Mesothelial cell of epicardium (in vitro differentiated cells): ENCODE measurements around the gene ILDR2. TPM values are rescaled to one million over a fixed set of nuclear protein-coding genes. Genes with fewer than 3 reads are reported as not detected.
A peak's percentile ranks its signal among the peaks of the same experiment; 100 is the strongest.

Experiments used
- DNase-seq, 2 experiments: peaks; one replicate each; pipeline ENCODE4 v3.0.0; 2021; ENCODE audit warnings: low spot score in 2 of 2; ENCODE audit not compliant: unreplicated experiment in 2 of 2
- H3K27ac Mint-ChIP-seq: 2 replicates; pipeline ENCODE4 v1.8.0; 2021; ENCODE audit warnings: mixed read lengths
- H3K27me3 Mint-ChIP-seq: 2 replicates; pipeline ENCODE4 v1.8.0; 2021; ENCODE audit warnings: low read depth, mixed read lengths
- H3K36me3 Mint-ChIP-seq: 2 replicates; pipeline ENCODE4 v1.8.0; 2021; ENCODE audit warnings: mixed read lengths
- H3K4me1 Mint-ChIP-seq: 2 replicates; pipeline ENCODE4 v1.8.0; 2021; ENCODE audit warnings: mixed read lengths
- H3K4me3 Mint-ChIP-seq: 2 replicates; pipeline ENCODE4 v1.8.0; 2021; ENCODE audit warnings: mild to moderate bottlenecking, moderate library complexity, mixed read lengths
- H3K9me3 Mint-ChIP-seq: 2 replicates; pipeline ENCODE4 v1.8.0; 2021; ENCODE audit warnings: mixed read lengths
- total RNA-seq: library from RNA; stranded (reverse); gene quantifications from 3 replicates; pipeline ENCODE4 v1.2.1, GENCODE V29; 2021
- TF ChIP-seq, protein P1 (sequence below): fragments of 200-600 bp; sonication (generic); IDR thresholded peaks from one replicate; pipeline ENCODE4 v1.5.0; 2021; ENCODE audit warnings: antibody characterized with exemption; ENCODE audit not compliant: unreplicated experiment

ILDR2 gene
- total RNA-seq, 1 donor from 2014 or later, result 1.1 TPM

- no peak for DNase-seq
- Mint-ChIP-seq H3K9me3 (no peaks in the 10 kb centered on the region), H3K27me3 (peaks cover 93% of the 10 kb centered on the region), H3K4me1 (peaks cover 13% of the 10 kb centered on the region), H3K27ac (no peak overlapping the region), H3K36me3 (no peaks in the 10 kb centered on the region), H3K4me3 (peak overlapping the region; percentile 63)
- TF ChIP-seq, protein P1, sequence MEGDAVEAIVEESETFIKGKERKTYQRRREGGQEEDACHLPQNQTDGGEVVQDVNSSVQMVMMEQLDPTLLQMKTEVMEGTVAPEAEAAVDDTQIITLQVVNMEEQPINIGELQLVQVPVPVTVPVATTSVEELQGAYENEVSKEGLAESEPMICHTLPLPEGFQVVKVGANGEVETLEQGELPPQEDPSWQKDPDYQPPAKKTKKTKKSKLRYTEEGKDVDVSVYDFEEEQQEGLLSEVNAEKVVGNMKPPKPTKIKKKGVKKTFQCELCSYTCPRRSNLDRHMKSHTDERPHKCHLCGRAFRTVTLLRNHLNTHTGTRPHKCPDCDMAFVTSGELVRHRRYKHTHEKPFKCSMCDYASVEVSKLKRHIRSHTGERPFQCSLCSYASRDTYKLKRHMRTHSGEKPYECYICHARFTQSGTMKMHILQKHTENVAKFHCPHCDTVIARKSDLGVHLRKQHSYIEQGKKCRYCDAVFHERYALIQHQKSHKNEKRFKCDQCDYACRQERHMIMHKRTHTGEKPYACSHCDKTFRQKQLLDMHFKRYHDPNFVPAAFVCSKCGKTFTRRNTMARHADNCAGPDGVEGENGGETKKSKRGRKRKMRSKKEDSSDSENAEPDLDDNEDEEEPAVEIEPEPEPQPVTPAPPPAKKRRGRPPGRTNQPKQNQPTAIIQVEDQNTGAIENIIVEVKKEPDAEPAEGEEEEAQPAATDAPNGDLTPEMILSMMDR, result no peak
Observed at GRCh38 chr1:166974647-166975345, 544 bp downstream of the ILDR2 start.

DNA sequence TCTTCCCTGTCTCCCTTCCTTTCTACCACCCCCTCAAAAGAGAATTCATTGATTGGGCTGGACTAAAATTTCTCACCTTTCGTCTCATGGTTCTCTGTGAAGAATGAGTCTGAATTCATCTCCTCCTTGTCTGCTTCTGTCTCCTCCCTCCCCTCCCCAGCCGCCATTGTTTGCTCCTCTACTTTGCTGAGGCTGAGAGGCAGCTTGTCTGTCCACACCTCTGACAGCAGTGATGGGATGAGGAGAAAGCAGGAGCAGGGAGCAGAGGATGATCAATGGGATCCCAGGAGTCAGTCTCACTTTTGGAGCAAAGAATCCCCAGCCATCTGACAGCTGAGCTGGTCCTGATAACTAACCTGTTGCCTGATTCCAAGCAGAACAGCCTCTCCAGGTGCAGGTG lies 2.5 kb downstream of the ILDR2 start:
- Mint-ChIP-seq H3K36me3 (no peaks in the 10 kb centered on the region), H3K4me1 (peaks cover 13% of the 10 kb centered on the region), H3K27me3 (peaks cover 90% of the 10 kb centered on the region), H3K4me3 (no peak overlapping the region), H3K9me3 (no peaks in the 10 kb centered on the region), H3K27ac (no peak overlapping the region)
- TF ChIP-seq, protein P1, result no peak
- no peak for DNase-seq

GRCh38 chr1:166972193-166972592 lies 3.1 kb downstream of the ILDR2 start:
- peaks cover 88% of the 10 kb centered on the region for H3K27me3 Mint-ChIP-seq
- no peaks in the 10 kb centered on the region for H3K9me3 Mint-ChIP-seq
- peaks cover 13% of the 10 kb centered on the region for H3K4me1 Mint-ChIP-seq
- no peaks in the 10 kb centered on the region for H3K36me3 Mint-ChIP-seq
- no peak overlapping the region for H3K4me3 Mint-ChIP-seq
- H3K27ac Mint-ChIP-seq, result no peak overlapping the region
- DNase-seq, result no peak
- TF ChIP-seq, protein P1, result no peak

DNA sequence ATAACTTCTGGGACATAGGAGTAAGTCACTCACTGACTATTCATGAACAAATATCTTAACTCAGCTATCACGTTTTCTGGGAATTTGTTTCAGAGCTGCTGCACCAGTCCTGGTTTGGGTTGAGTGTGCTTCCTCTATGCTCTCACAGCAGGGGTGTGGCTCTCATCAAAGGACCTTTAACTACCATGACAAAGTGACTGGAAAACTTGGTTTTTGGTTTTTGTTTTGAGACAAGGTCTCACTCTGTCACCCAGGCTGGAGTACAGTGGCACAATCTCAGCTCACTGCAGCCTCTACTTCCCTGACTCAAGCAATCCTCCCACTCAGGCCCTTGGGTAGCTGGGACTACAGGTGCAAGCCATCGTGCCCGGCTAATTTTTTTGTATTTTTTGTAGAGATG lies 4.1 kb downstream of the ILDR2 start:
- Mint-ChIP-seq H3K27me3 (peaks cover 88% of the 10 kb centered on the region), H3K36me3 (no peaks in the 10 kb centered on the region), H3K27ac (no peak overlapping the region), H3K4me1 (peaks cover 13% of the 10 kb centered on the region), H3K9me3 (no peaks in the 10 kb centered on the region), H3K4me3 (no peak overlapping the region)
- TF ChIP-seq, protein P1, result no peak
- no peak for DNase-seq

DNA sequence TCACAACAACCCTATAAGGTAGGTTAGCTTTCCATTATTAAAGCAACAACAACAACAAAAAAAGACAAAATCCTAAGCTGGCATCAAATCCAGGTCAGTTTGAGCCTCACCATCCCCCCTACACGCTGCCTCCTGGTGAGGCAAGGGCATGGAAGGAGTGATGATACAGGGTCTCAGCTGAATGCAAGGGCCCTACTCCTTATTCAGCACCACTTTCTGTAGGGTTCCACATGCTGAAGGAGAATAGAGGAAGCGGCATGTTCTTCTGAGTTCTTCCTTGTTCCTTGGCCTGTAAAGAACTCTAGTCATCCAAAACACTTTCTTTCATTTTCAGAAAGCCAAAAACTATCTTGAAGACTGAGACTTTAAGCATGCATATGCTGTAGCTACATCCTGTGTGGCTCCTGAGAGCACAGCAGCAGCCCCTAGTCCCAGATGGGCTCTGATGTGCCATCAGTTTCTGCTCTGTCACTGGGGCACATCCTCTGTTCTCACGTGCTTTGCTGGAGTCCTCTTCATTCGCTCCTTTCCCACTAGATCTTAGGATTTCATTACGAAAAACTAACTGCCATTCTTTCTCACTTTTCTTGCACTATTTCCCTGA lies 6.2 kb downstream of the ILDR2 start:
- H3K27me3 Mint-ChIP-seq, result peaks cover 88% of the 10 kb centered on the region
- no peak overlapping the region for H3K27ac Mint-ChIP-seq
- H3K4me1 Mint-ChIP-seq, result peaks cover 5% of the 10 kb centered on the region
- TF ChIP-seq, protein P1, result no peak
- no peaks in the 10 kb centered on the region for H3K9me3 Mint-ChIP-seq
- no peaks in the 10 kb centered on the region for H3K36me3 Mint-ChIP-seq
- DNase-seq, result no peak
- H3K4me3 Mint-ChIP-seq, result no peak overlapping the region
